NCI-H2171 (cell line): ENCODE results near the gene FURIN.
"Not testable (repeated sequence)": the region's sequence is repeated elsewhere in the genome, so short reads cannot be mapped to it uniquely, and the experiment has no call there.

Experiments
- DNase-seq: peaks from one replicate; lab custom pipeline; 2025; lab: John Stamatoyannopoulos, UW

FURIN gene

GRCh38 chr15:90916461-90916860 lies 48.1 kb downstream of the FURIN start:
- no peak for DNase-seq

GRCh38 chr15:90917569-90917968 lies 49.2 kb downstream of the FURIN start:
- DNase-seq: no peak

GRCh38 chr15:90918034-90918788 lies 49.8 kb downstream of the FURIN start:
- DNase-seq: no peak

- DNase-seq: no peak
These were observed 50.4 kb downstream of the FURIN start for GRCh38 chr15:90918835-90919234.

- no peak for DNase-seq
These were observed 53.5 kb downstream of the FURIN start for GRCh38 chr15:90921887-90922286.

GRCh38 chr15:90922712-90923322 lies 54.4 kb downstream of the FURIN start:
- not testable (repeated sequence) for DNase-seq

- no peak for DNase-seq
These were observed 56.0 kb downstream of the FURIN start for GRCh38 chr15:90924375-90924774.

GRCh38 chr15:90926766-90927165 lies 58.4 kb downstream of the FURIN start:
- DNase-seq: not testable (repeated sequence)

GRCh38 chr15:90928106-90928505 lies 59.7 kb downstream of the FURIN start:
- not testable (repeated sequence) for DNase-seq

GRCh38 chr15:90929246-90930019 lies 61.0 kb downstream of the FURIN start:
- no peak for DNase-seq

- peak; percentile 5 for DNase-seq
These were observed 62.6 kb downstream of the FURIN start for GRCh38 chr15:90930861-90931574.

- DNase-seq: no peak
These were observed 63.1 kb downstream of the FURIN start for GRCh38 chr15:90931575-90931827.

- peak; percentile 95 for DNase-seq
These were observed 63.7 kb downstream of the FURIN start, which contains the start of gene HDDC3 for GRCh38 chr15:90931828-90932659. TSS of gene HDDC3 (minus strand) at chr15:90932549. CDS start at chr15:90932540, 9 bp downstream.

- no peak for DNase-seq
These were observed 64.2 kb downstream of the FURIN start for GRCh38 chr15:90932660-90932991.
